H9 (cell line): ENCODE data around the gene DCXR. TPM values are rescaled to one million over a fixed set of nuclear protein-coding genes. Genes with fewer than 3 reads are reported as not detected.

Experiments used
- DNase-seq: peaks from one replicate; pipeline ENCODE4 v3.0.0-alpha.2; 2017
- H2AFZ ChIP-seq: one replicate; pipeline ENCODE4 v1.6.1; 2013; ENCODE audit warnings: mild to moderate bottlenecking, low read length, control low read depth, moderate library complexity
- H2AK5ac ChIP-seq: 2 replicates; pipeline ENCODE4 v1.6.1; 2013; ENCODE audit warnings: low read length, control low read depth, mixed read lengths; ENCODE audit not compliant: insufficient read length
- H2BK120ac ChIP-seq: one replicate; pipeline ENCODE4 v1.6.1; 2013; ENCODE audit warnings: low read depth, mild to moderate bottlenecking, low read length, control low read depth, inconsistent platforms; ENCODE audit not compliant: poor library complexity, severe bottlenecking
- H2BK12ac ChIP-seq: 2 replicates; pipeline ENCODE4 v1.6.1; 2013; ENCODE audit warnings: low read length, control low read depth, mixed read lengths, low read depth; ENCODE audit not compliant: insufficient read length
- H2BK15ac ChIP-seq: 2 replicates; pipeline ENCODE4 v1.6.1; 2013; ENCODE audit warnings: low read depth, low read length, control low read depth
- H2BK20ac ChIP-seq: one replicate; pipeline ENCODE4 v1.6.1; 2013; ENCODE audit warnings: low read depth, mild to moderate bottlenecking, low read length, control low read depth, inconsistent platforms; ENCODE audit not compliant: poor library complexity, severe bottlenecking
- H2BK5ac ChIP-seq: 2 replicates; pipeline ENCODE4 v1.6.1; 2013; ENCODE audit warnings: low read length, control low read depth, mixed read lengths; ENCODE audit not compliant: insufficient read length
- H3K14ac ChIP-seq: 2 replicates; pipeline ENCODE4 v1.6.1; 2013; ENCODE audit warnings: low read length, control low read depth; ENCODE audit not compliant: insufficient read depth
- H3K18ac ChIP-seq: 2 replicates; pipeline ENCODE4 v1.6.1; 2013; ENCODE audit warnings: low read depth, mild to moderate bottlenecking, mixed read lengths, low read length, control low read depth; ENCODE audit not compliant: insufficient read length
- H3K23ac ChIP-seq: 2 replicates; pipeline ENCODE4 v1.6.1; 2013; ENCODE audit warnings: low read length, control low read depth, mixed read lengths, low read depth; ENCODE audit not compliant: insufficient read length
- H3K23me2 ChIP-seq: 2 replicates; pipeline ENCODE4 v1.6.1; 2013; ENCODE audit warnings: low read depth, mild to moderate bottlenecking, mixed read lengths, low read length, control low read depth; ENCODE audit not compliant: insufficient read length, poor library complexity, severe bottlenecking
- H3K27ac ChIP-seq: 2 replicates; pipeline ENCODE4 v1.5.1; 2013; ENCODE audit warnings: low read length, control low read depth, mixed read lengths, low read depth; ENCODE audit not compliant: insufficient read length
- H3K27me3 ChIP-seq: 2 replicates; pipeline ENCODE4 v1.6.1; 2013; ENCODE audit warnings: low read length, control low read depth, inconsistent platforms; ENCODE audit not compliant: insufficient read depth
- H3K4ac ChIP-seq: 2 replicates; pipeline ENCODE4 v1.6.1; 2013; ENCODE audit warnings: low read depth, mild to moderate bottlenecking, control low read depth, inconsistent platforms, low read length, moderate library complexity
- H3K4me1 ChIP-seq: 2 replicates; pipeline ENCODE4 v1.6.1; 2013; ENCODE audit warnings: low read length, control low read depth, inconsistent platforms; ENCODE audit not compliant: insufficient read depth
- H3K4me2 ChIP-seq: 2 replicates; pipeline ENCODE4 v1.6.1; 2013; ENCODE audit warnings: low read length, control low read depth, mixed read lengths; ENCODE audit not compliant: insufficient read length, insufficient read depth
- H3K56ac ChIP-seq: 2 replicates; pipeline ENCODE4 v1.6.1; 2013; ENCODE audit warnings: low read depth, mild to moderate bottlenecking, mixed read lengths, low read length, control low read depth; ENCODE audit not compliant: insufficient read length
- H3K79me1 ChIP-seq: 2 replicates; pipeline ENCODE4 v1.6.1; 2013; ENCODE audit warnings: low read depth, mild to moderate bottlenecking, moderate library complexity, low read length, control low read depth, inconsistent platforms; ENCODE audit not compliant: insufficient read depth, poor library complexity, severe bottlenecking
- H3K79me2 ChIP-seq: 2 replicates; pipeline ENCODE4 v1.6.1; 2013; ENCODE audit warnings: low read length, control low read depth, inconsistent platforms; ENCODE audit not compliant: insufficient read depth
- H3K9ac ChIP-seq: 2 replicates; pipeline ENCODE4 v1.6.1; 2013; ENCODE audit warnings: low read length, control low read depth, mixed read lengths; ENCODE audit not compliant: insufficient read length; ENCODE audit errors: extremely low read depth
- H3K9me3 ChIP-seq: one replicate; pipeline ENCODE4 v1.6.1; 2013; ENCODE audit warnings: low read depth, low read length, inconsistent platforms; ENCODE audit not compliant: control insufficient read depth
- H3T11ph ChIP-seq: one replicate; pipeline ENCODE4 v1.6.1; 2013; ENCODE audit warnings: mild to moderate bottlenecking, low read length, control low read depth, inconsistent platforms
- H4K20me1 ChIP-seq: one replicate; pipeline ENCODE4 v1.6.1; 2013; ENCODE audit not compliant: control insufficient read depth, insufficient read length, insufficient read depth
- H4K5ac ChIP-seq: 2 replicates; pipeline ENCODE4 v1.6.1; 2013; ENCODE audit warnings: low read depth, mild to moderate bottlenecking, mixed read lengths, low read length, control low read depth; ENCODE audit not compliant: insufficient read length
- H4K8ac ChIP-seq: replicated peaks from 2 replicates; pipeline ENCODE4 v1.6.1; 2013; ENCODE audit warnings: low read length, control low read depth, mixed read lengths, low read depth; ENCODE audit not compliant: insufficient read length
- H4K91ac ChIP-seq: 2 replicates; pipeline ENCODE4 v1.6.1; 2013; ENCODE audit warnings: low read depth, mild to moderate bottlenecking, moderate library complexity, mixed read lengths, low read length, control low read depth; ENCODE audit not compliant: insufficient read length
- H3K27ac Mint-ChIP-seq, 3 experiments: 2 replicates in 2 of 3; 3 replicates in 1 of 3; pipeline ENCODE4 v1.8.0; 2020 to 2021; ENCODE audit warnings: mixed read lengths in 3 of 3, mild to moderate bottlenecking in 1 of 3, moderate library complexity in 1 of 3
- H3K27me3 Mint-ChIP-seq: 2 replicates; pipeline ENCODE4 v1.8.0; 2021; ENCODE audit warnings: low read depth, mild to moderate bottlenecking, moderate library complexity, mixed read lengths
- H3K36me3 Mint-ChIP-seq, 3 experiments: 2 replicates in 2 of 3; 3 replicates in 1 of 3; pipeline ENCODE4 v1.8.0; 2020 to 2021; ENCODE audit warnings: low read depth in 3 of 3, mixed read lengths in 3 of 3; ENCODE audit not compliant: insufficient read depth in 1 of 3
- H3K4me1 Mint-ChIP-seq, 2 experiments: 2 replicates each; pipeline ENCODE4 v1.8.0; 2020; ENCODE audit warnings: mixed read lengths in 2 of 2
- H3K4me3 Mint-ChIP-seq, 2 experiments: 2 replicates in 1 of 2; 3 replicates in 1 of 2; pipeline ENCODE4 v1.8.0; 2020 to 2021; ENCODE audit warnings: mild to moderate bottlenecking in 2 of 2, mixed read lengths in 2 of 2, moderate library complexity in 1 of 2
- H3K9me3 Mint-ChIP-seq, 2 experiments: 2 replicates in 1 of 2; 3 replicates in 1 of 2; pipeline ENCODE4 v1.8.0; 2020; ENCODE audit warnings: mild to moderate bottlenecking in 2 of 2, mixed read lengths in 2 of 2, moderate library complexity in 1 of 2
- CTCF ChIP-seq: fragments of 200-600 bp; sonication (generic); conservative IDR thresholded peaks from 3 replicates; pipeline ENCODE4 v1.8.0; 2021; ENCODE audit warnings: antibody characterized with exemption, mild to moderate bottlenecking
- WGBS: extraction: QIAGEN DNeasy Blood & Tissue Kit; methylation state at CpG from one replicate; pipeline ENCODE4 v1.1.7; 2013; ENCODE audit warnings: missing lambda C conversion rate, low lambda C conversion rate, mixed read lengths; ENCODE audit not compliant: insufficient read length; ENCODE audit errors: extremely low coverage; 5-methylcytosine and 5-hydroxymethylcytosine counted together
- total RNA-seq: library from RNA; stranded (reverse); gene quantifications from 2 replicates; pipeline ENCODE4 v1.2.1, GENCODE V29; 2021

DCXR gene
- total RNA-seq, 1 experiment from 2014 or later: 93.6 TPM

DNA sequence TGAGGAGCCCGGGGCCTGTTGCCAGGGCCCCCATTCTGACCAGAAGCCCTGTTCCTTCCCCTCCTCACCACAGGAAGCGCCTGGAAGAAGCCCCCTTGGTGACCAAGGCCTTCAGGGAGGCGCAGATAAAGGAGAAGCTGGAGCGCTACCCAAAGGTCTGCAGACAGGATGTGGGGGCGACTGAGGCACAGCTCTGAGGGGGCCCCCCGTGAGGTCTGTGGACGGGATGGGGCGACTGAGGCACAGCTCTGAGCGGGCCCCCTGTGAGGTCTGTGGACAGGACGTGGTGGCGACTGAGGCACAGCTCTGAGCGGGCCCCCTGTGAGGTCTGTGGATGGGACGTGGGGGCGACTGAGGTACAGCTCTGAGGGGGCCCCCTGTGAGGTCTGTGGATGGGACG is 28.1 kb downstream of the DCXR start:
- H2AFZ ChIP-seq: no peak overlapping the region
- DNase-seq: no peak
- no peak overlapping the region for H3K14ac ChIP-seq
- no peak overlapping the region for H2BK5ac ChIP-seq
- Mint-ChIP-seq H3K4me1 (0 out of 4 replicates have a peak, but pooled peaks cover 0 to 2% of the 10 kb centered on the region in 2 experiments), H3K36me3 (no peaks in the 10 kb centered on the region), H3K9me3 (no peaks in the 10 kb centered on the region), H3K4me3 (no peak overlapping the region), H3K27me3 (no peaks in the 10 kb centered on the region; the same call in 1 of the 2 replicates), H3K27ac (no peak overlapping the region)
- H3K27me3 ChIP-seq: no peaks in the 10 kb centered on the region
- H2AK5ac ChIP-seq: no peak overlapping the region
- WGBS: no CpG with 5 or more reads among the region's 15 CpGs
- H3K18ac ChIP-seq: no peak overlapping the region
- no peaks in the 10 kb centered on the region for H3K79me1 ChIP-seq
- H4K20me1 ChIP-seq: no peaks in the 10 kb centered on the region
- H3K9ac ChIP-seq: no peak overlapping the region
- H4K91ac ChIP-seq: no peak overlapping the region
- no peak overlapping the region for H4K8ac ChIP-seq
- no peak overlapping the region for H2BK12ac ChIP-seq
- no peak overlapping the region for H2BK15ac ChIP-seq
- no peak overlapping the region for H3K56ac ChIP-seq
- no peak overlapping the region for H4K5ac ChIP-seq
- no peak overlapping the region for H3K4ac ChIP-seq
- H3K9me3 ChIP-seq: no peaks in the 10 kb centered on the region
- no peak overlapping the region for H2BK20ac ChIP-seq
- H3K79me2 ChIP-seq: no peaks in the 10 kb centered on the region
- H3K23me2 ChIP-seq: no peaks in the 10 kb centered on the region
- H3K4me1 ChIP-seq: no peaks in the 10 kb centered on the region
- H3K23ac ChIP-seq: no peak overlapping the region
- no peak overlapping the region for H3T11ph ChIP-seq
- H3K27ac ChIP-seq: no peak overlapping the region
- H2BK120ac ChIP-seq: no peak overlapping the region
- no peak for TF ChIP-seq CTCF
- H3K4me2 ChIP-seq: no peak overlapping the region
